Activated CD4-positive, alpha-beta T cell treated with anti-CD3 and anti-CD28 coated beads for 24 hours (primary cell): Measurements from ENCODE around the gene MAPT.
"Not testable (repeated sequence)": the region's sequence is repeated elsewhere in the genome, so short reads cannot be mapped to it uniquely, and the experiment has no call there.

Source experiments
- DNase-seq, 2 donors: peaks; one replicate each; pipeline ENCODE4 v3.0.0-alpha.2; 2020; ENCODE audit warnings: low read depth in 2 of 2

The MAPT gene

DNA sequence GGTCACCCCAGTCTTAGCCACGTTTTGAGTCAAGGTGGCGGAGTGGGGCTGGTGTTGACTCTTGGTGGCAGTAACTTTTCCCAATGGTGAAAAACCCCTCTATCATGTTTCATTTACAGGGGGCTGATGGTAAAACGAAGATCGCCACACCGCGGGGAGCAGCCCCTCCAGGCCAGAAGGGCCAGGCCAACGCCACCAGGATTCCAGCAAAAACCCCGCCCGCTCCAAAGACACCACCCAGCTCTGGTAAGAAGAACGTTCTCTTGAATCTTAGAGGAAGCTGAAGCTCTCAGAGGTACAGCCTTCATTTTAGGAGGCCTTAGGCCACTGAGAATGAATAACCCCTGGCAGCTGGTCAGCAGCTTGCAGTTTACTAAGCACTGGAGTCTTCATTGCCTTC is 97.0 kb downstream of the MAPT start:
- DNase-seq: no peak

DNA sequence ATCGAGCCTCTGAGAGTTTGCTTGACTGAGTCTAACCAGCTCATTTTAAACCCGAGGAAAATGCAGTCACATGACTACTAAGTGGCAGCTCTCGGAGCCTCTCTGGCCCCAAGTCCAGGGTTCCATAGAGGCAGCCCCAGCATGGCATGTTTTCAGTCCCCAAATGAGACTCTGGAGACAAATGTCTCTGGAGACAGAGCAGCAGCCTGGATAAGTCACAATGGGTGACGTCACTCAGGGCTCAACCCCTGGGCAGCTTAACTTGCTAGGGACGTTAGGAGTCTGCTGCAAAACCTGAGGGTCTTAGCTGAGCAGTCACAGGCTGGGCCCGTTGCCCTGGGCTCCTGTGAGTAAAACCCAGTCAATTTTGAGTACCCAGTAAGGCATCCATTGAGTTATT is 97.8 kb downstream of the MAPT start:
- no peak for DNase-seq

DNA sequence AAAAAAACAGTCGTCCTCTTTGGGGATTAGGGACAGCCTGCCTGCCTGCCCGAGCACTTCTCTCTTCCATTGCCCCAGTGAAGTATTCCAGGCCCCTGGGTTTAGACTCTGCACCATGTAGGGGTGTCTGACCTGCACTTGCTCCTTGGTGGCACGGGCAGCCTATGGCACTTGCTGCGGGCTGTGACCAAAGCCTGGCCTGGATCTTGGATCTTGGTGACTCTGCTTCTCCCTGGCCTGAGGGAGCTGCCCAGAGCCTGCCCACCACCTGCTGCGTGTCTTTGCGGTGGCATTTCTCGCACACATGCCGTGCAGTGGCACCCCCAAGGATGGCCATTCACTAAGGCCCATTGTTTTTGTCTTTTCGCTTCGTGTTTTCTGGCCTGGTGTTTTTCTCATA is 98.5 kb downstream of the MAPT start:
- no peak for DNase-seq

DNA sequence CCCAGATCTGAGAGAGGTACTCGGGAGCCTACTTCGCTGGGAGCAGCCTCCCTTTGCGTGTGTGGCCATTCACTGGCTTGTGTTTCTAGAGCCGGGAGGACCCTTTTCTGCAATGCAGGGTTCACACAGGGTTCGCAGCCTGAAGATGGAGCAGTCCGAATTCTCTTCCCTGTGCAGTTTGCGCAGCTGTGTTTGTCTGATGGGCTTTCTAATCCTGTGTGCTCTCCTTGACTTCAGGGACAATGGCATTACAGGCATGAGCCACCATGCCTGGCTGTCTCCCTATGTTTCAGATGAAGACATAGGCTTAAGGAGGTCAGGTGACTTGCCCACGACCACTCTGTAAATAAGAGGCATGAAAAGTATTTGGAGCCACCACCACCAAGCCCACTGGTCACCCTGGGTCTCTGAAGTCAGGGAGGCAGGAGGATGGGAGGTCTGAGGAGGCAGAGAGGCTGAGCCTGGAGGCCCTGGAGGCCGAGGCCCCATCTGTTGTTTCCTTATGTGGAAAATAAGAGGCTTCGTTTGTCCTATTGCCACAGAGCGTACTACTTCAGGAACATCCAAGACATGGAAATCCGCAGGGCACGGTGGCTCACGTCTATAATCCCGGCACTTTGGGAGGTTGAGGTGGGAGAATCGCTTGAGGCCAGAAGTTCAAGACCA is 99.7 kb downstream of the MAPT start:
- no peak for DNase-seq

DNA sequence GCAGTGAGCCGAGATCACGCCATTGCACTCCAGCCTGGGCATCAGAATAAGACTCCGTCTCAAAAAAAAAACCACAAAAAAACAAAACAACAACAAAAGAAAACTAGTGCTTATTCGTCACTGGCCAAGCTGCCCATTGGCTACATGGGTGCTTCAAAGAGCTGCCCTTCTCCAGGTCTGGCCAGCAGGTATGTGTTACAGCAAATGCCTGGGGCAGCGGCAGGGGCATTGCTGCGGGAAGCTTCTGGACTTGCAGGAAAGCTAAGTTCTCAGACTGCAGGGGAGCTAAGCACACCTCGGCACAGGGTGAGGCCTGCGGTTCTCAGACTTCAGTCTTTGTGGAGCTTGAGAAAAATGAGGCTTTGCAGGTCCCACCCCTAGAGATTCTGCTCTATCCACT is 100.6 kb downstream of the MAPT start:
- DNase-seq: no peak

DNA sequence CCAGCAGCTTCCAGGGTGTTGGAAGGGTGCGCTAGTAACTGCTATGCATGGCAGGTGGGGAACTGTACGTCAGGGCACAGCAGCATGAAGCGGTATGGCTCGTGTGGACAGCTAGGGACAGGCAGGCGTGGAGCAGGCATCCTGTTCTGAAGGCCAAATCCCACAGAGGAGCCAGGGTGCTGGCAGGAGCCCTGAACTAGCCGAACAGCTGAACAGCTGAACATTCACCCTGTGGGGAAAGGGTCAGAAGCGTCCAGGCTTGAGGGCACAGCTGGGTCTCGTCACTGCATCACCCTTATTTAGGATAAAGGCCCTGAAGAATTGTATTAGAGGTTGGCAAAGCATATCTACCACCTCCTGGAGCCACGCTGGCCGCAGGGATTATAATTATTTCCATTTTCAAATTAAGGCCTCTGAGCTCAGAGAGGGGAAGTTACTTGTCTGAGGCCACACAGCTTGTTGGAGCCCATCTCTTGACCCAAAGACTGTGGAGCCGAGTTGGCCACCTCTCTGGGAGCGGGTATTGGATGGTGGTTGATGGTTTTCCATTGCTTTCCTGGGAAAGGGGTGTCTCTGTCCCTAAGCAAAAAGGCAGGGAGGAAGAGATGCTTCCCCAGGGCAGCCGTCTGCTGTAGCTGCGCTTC is 101.4 kb downstream of the MAPT start:
- DNase-seq: no peak

DNA sequence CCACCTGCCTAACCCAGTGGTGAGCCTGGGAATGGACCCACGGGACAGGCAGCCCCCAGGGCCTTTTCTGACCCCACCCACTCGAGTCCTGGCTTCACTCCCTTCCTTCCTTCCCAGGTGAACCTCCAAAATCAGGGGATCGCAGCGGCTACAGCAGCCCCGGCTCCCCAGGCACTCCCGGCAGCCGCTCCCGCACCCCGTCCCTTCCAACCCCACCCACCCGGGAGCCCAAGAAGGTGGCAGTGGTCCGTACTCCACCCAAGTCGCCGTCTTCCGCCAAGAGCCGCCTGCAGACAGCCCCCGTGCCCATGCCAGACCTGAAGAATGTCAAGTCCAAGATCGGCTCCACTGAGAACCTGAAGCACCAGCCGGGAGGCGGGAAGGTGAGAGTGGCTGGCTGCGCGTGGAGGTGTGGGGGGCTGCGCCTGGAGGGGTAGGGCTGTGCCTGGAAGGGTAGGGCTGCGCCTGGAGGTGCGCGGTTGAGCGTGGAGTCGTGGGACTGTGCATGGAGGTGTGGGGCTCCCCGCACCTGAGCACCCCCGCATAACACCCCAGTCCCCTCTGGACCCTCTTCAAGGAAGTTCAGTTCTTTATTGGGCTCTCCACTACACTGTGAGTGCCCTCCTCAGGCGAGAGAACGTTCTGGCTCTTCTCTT is 102.1 kb downstream of the MAPT start:
- no peak for DNase-seq

DNA sequence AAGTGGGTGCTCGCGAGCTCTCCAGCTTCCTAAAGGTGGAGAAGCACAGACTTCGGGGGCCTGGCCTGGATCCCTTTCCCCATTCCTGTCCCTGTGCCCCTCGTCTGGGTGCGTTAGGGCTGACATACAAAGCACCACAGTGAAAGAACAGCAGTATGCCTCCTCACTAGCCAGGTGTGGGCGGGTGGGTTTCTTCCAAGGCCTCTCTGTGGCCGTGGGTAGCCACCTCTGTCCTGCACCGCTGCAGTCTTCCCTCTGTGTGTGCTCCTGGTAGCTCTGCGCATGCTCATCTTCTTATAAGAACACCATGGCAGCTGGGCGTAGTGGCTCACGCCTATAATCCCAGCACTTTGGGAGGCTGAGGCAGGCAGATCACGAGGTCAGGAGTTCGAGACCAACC is 102.8 kb downstream of the MAPT start:
- DNase-seq: no peak

DNA sequence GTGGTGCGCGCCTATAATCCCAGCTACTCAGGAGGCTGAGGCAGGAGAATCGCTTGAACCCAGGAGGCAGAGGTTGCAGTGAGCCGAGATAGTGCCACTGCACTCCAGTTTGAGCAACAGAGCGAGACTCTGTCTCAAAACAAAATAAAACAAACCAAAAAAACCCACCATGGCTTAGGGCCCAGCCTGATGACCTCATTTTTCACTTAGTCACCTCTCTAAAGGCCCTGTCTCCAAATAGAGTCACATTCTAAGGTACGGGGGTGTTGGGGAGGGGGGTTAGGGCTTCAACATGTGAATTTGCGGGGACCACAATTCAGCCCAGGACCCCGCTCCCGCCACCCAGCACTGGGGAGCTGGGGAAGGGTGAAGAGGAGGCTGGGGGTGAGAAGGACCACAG is 103.3 kb downstream of the MAPT start:
- DNase-seq: no peak

DNA sequence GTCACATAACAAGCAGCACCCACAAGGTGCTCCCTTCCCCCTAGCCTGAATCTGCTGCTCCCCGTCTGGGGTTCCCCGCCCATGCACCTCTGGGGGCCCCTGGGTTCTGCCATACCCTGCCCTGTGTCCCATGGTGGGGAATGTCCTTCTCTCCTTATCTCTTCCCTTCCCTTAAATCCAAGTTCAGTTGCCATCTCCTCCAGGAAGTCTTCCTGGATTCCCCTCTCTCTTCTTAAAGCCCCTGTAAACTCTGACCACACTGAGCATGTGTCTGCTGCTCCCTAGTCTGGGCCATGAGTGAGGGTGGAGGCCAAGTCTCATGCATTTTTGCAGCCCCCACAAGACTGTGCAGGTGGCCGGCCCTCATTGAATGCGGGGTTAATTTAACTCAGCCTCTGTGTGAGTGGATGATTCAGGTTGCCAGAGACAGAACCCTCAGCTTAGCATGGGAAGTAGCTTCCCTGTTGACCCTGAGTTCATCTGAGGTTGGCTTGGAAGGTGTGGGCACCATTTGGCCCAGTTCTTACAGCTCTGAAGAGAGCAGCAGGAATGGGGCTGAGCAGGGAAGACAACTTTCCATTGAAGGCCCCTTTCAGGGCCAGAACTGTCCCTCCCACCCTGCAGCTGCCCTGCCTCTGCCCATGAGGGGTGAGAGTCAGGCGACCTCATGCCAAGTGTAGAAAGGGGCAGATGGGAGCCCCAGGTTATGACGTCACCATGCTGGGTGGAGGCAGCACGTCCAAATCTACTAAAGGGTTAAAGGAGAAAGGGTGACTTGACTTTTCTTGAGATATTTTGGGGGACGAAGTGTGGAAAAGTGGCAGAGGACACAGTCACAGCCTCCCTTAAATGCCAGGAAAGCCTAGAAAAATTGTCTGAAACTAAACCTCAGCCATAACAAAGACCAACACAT is 104.9 kb downstream of the MAPT start, which contains the start of gene STH:
STH (plus strand) TSS at position 264 of the 913 bp plus-strand sequence; CDS start at position 294, 30 bp downstream.
- no peak for DNase-seq

DNA sequence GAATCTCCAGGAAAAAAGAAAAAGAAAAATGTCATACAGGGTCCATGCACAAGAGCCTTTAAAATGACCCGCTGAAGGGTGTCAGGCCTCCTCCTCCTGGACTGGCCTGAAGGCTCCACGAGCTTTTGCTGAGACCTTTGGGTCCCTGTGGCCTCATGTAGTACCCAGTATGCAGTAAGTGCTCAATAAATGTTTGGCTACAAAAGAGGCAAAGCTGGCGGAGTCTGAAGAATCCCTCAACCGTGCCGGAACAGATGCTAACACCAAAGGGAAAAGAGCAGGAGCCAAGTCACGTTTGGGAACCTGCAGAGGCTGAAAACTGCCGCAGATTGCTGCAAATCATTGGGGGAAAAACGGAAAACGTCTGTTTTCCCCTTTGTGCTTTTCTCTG is 105.5 kb downstream of the MAPT start:
- no peak for DNase-seq

DNA sequence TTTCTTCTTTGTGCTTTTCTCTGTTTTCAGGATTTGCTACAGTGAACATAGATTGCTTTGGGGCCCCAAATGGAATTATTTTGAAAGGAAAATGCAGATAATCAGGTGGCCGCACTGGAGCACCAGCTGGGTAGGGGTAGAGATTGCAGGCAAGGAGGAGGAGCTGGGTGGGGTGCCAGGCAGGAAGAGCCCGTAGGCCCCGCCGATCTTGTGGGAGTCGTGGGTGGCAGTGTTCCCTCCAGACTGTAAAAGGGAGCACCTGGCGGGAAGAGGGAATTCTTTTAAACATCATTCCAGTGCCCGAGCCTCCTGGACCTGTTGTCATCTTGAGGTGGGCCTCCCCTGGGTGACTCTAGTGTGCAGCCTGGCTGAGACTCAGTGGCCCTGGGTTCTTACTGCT is 105.9 kb downstream of the MAPT start:
- DNase-seq: no peak

DNA sequence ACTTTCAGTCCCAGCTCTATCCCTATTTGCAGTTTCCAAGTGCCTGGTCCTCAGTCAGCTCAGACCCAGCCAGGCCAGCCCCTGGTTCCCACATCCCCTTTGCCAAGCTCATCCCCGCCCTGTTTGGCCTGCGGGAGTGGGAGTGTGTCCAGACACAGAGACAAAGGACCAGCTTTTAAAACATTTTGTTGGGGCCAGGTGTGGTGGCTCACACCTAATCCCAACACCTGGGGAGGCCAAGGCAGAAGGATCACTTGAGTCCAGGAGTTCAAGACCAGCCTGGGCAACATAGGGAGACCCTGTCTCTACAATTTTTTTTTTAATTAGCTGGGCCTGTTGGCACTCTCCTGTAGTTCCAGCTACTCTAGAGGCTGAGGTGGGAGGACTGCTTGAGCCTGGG is 106.4 kb downstream of the MAPT start:
- no peak for DNase-seq

DNA sequence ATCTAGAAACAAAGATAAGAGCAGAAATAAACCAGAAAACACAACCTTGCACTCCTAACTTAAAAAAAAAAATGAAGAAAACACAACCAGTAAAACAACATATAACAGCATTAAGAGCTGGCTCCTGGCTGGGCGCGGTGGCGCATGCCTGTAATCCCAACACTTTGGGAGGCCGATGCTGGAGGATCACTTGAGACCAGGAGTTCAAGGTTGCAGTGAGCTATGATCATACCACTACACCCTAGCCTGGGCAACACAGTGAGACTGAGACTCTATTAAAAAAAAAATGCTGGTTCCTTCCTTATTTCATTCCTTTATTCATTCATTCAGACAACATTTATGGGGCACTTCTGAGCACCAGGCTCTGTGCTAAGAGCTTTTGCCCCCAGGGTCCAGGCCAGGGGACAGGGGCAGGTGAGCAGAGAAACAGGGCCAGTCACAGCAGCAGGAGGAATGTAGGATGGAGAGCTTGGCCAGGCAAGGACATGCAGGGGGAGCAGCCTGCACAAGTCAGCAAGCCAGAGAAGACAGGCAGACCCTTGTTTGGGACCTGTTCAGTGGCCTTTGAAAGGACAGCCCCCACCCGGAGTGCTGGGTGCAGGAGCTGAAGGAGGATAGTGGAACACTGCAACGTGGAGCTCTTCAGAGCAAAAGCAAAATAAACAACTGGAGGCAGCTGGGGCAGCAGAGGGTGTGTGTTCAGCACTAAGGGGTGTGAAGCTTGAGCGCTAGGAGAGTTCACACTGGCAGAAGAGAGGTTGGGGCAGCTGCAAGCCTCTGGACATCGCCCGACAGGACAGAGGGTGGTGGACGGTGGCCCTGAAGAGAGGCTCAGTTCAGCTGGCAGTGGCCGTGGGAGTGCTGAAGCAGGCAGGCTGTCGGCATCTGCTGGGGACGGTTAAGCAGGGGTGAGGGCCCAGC is 107.3 kb downstream of the MAPT start:
- no peak for DNase-seq

DNA sequence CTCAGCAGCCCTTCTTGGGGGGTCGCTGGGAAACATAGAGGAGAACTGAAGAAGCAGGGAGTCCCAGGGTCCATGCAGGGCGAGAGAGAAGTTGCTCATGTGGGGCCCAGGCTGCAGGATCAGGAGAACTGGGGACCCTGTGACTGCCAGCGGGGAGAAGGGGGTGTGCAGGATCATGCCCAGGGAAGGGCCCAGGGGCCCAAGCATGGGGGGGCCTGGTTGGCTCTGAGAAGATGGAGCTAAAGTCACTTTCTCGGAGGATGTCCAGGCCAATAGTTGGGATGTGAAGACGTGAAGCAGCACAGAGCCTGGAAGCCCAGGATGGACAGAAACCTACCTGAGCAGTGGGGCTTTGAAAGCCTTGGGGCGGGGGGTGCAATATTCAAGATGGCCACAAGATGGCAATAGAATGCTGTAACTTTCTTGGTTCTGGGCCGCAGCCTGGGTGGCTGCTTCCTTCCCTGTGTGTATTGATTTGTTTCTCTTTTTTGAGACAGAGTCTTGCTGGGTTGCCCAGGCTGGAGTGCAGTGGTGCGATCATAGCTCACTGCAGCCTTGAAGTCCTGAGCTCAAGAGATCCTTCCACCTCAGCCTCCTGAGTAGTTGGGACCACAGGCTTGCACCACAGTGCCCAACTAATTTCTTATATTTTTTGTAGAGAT is 108.1 kb downstream of the MAPT start:
- DNase-seq: peak; percentile 65 to 66

DNA sequence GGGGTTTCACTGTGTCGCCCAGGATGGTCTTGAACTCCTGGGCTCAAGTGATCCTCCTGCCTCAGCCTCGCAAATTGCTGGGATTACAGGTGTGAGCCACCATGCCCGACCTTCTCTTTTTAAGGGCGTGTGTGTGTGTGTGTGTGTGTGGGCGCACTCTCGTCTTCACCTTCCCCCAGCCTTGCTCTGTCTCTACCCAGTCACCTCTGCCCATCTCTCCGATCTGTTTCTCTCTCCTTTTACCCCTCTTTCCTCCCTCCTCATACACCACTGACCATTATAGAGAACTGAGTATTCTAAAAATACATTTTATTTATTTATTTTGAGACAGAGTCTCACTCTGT is 108.6 kb downstream of the MAPT start:
- DNase-seq: no peak

DNA sequence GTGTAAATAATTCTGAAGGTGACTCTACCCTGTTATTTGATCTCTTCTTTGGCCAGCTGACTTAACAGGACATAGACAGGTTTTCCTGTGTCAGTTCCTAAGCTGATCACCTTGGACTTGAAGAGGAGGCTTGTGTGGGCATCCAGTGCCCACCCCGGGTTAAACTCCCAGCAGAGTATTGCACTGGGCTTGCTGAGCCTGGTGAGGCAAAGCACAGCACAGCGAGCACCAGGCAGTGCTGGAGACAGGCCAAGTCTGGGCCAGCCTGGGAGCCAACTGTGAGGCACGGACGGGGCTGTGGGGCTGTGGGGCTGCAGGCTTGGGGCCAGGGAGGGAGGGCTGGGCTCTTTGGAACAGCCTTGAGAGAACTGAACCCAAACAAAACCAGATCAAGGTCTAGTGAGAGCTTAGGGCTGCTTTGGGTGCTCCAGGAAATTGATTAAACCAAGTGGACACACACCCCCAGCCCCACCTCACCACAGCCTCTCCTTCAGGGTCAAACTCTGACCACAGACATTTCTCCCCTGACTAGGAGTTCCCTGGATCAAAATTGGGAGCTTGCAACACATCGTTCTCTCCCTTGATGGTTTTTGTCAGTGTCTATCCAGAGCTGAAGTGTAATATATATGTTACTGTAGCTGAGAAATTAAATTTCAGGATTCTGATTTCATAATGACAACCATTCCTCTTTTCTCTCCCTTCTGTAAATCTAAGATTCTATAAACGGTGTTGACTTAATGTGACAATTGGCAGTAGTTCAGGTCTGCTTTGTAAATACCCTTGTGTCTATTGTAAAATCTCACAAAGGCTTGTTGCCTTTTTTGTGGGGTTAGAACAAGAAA is 109.8 kb downstream of the MAPT start:
- DNase-seq: no peak

DNA sequence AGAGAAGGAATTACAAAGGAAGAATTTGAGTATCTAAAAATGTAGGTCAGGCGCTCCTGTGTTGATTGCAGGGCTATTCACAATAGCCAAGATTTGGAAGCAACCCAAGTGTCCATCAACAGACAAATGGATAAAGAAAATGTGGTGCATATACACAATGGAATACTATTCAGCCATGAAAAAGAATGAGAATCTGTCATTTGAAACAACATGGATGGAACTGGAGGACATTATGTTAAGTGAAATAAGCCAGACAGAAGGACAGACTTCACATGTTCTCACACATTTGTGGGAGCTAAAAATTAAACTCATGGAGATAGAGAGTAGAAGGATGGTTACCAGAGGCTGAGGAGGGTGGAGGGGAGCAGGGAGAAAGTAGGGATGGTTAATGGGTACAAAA is 111.7 kb downstream of the MAPT start:
- DNase-seq: not testable (repeated sequence)

DNA sequence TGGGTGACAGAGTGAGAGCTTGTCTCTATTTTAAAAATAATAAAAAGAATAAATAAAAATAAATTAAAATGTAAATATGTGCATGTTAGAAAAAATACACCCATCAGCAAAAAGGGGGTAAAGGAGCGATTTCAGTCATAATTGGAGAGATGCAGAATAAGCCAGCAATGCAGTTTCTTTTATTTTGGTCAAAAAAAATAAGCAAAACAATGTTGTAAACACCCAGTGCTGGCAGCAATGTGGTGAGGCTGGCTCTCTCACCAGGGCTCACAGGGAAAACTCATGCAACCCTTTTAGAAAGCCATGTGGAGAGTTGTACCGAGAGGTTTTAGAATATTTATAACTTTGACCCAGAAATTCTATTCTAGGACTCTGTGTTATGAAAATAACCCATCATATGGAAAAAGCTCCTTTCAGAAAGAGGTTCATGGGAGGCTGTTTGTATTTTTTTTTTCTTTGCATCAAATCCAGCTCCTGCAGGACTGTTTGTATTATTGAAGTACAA is 113.2 kb downstream of the MAPT start:
- DNase-seq: no peak

DNA sequence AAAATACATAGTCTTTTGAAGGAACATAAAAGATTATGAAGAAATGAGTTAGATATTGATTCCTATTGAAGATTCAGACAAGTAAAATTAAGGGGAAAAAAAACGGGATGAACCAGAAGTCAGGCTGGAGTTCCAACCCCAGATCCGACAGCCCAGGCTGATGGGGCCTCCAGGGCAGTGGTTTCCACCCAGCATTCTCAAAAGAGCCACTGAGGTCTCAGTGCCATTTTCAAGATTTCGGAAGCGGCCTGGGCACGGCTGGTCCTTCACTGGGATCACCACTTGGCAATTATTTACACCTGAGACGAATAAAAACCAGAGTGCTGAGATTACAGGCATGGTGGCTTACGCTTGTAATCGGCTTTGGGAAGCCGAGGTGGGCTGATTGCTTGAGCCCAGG is 114.2 kb downstream of the MAPT start:
- DNase-seq: no peak
